Kidney (tissue), 14 donors: ENCODE data around the gene DDAH2. TPM values are rescaled to one million over a fixed set of nuclear protein-coding genes. Genes with fewer than 3 reads are reported as not detected.

Experiments used
- DNase-seq, 5 donors: peaks; one replicate each; pipeline ENCODE4 v3.0.0-alpha.2; 2013 to 2020
- FAIRE-seq: peaks from 2 replicates; lab custom pipeline; 2012; peaks lifted over from hg19 to GRCh38; lab: Jason Lieb, UNC
- H3K27ac ChIP-seq, 2 donors: one replicate each; pipeline ENCODE4 v1.7.0; 2013; ENCODE audit warnings: low read depth in 2 of 2, low read length in 2 of 2, inconsistent platforms in 1 of 2
- H3K27me3 ChIP-seq: one replicate; pipeline ENCODE4 v1.7.1; 2013; ENCODE audit warnings: low read length, inconsistent platforms; ENCODE audit not compliant: control insufficient read depth, insufficient read depth
- H3K36me3 ChIP-seq, 3 donors: one replicate each; pipeline versions ENCODE4 v1.7.0 to v1.7.1; 2013; ENCODE audit warnings: low read length in 3 of 3, control low read depth in 1 of 3, inconsistent platforms in 1 of 3; ENCODE audit not compliant: insufficient read depth in 3 of 3, control insufficient read depth in 2 of 3
- H3K4me1 ChIP-seq, 3 donors: one replicate each; pipeline versions ENCODE4 v1.7.0 to v1.7.1; 2013; ENCODE audit warnings: low read length in 3 of 3, inconsistent platforms in 1 of 3, low read depth in 1 of 3; ENCODE audit not compliant: control insufficient read depth in 2 of 3, insufficient read depth in 2 of 3
- H3K4me3 ChIP-seq, 3 donors: one replicate each; pipeline versions ENCODE4 v1.7.0 to v1.8.1; 2013; ENCODE audit warnings: low read length in 3 of 3, control low read depth in 1 of 3, inconsistent platforms in 1 of 3
- H3K9ac ChIP-seq, 3 donors: one replicate each; pipeline versions ENCODE4 v1.7.0 to v1.7.1; 2013; ENCODE audit warnings: low read length in 3 of 3, control low read depth in 1 of 3, inconsistent platforms in 1 of 3
- H3K9me3 ChIP-seq, 3 donors: one replicate each; pipeline versions ENCODE4 v1.7.0 to v1.7.1; 2013; ENCODE audit warnings: low read length in 3 of 3, control low read depth in 1 of 3, inconsistent platforms in 1 of 3; ENCODE audit not compliant: control insufficient read depth in 2 of 3, insufficient read depth in 1 of 3
- CTCF ChIP-seq: IDR thresholded peaks from 3 replicates; pipeline ENCODE4 v1.5.1; 2012; ENCODE audit warnings: mild to moderate bottlenecking, moderate library complexity, borderline replicate concordance; ENCODE audit not compliant: insufficient read depth; ENCODE audit errors: extremely low read depth
- intact Hi-C: fragments of 100-400 bp; cut with DNase I; formaldehyde crosslinking; loops from one replicate; pipeline ENCODE4 v1.11.1; 2022
- polyA plus RNA-seq: library from polyadenylated mRNA; stranded (reverse); fragments of 350-450 nt; fragmentation: Illumina TruSeq; extraction: RNeasy Lipid Tissue Mini Kit (QIAGEN cat#74804); gene quantifications from one replicate; pipeline ENCODE4 v1.2.3, GENCODE V29; 2014; ENCODE audit warnings: low read depth, low replicate concordance; ENCODE audit not compliant: insufficient read depth
- total RNA-seq: library from RNA; stranded (reverse); fragmentation: NEBNext Ultra II Directional; extraction: Animal tissue kit (Norgen Biotek cat#: 25700); gene quantifications from one replicate; pipeline ENCODE4 v1.2.1, GENCODE V29; 2021
- donor health status: control.
- donor health status: control.
- donor health status: control.
- donor health status: control.
- donor health status: control.
- donor health status: DM: yes; HTN: yes; CAD: no.
- donor health status: Normal renal cell carcinoma (clear cell type).

DDAH2 gene
- total and polyA plus RNA-seq, 2 donors from 2014 or later, result 98.9 to 147 TPM

GRCh38 chr6:31730631-31731086, 1.6 kb upstream of the DDAH2 start:
- Histone ChIP-seq H3K9ac (peak overlapping the region in 1 of 3 donors; percentile 2), H3K27ac (peak overlapping the region; percentile 99), H3K36me3 (peaks cover 7 to 52% (median 26%) of the 10 kb centered on the region in 3 donors), H3K9me3 (no peaks in the 10 kb centered on the region), H3K4me3 (peak overlapping the region in 1 of 3 donors; percentile 37), H3K27me3 (no peaks in the 10 kb centered on the region), H3K4me1 (peaks cover 0 to 19% (median 0%) of the 10 kb centered on the region in 3 donors)
- DNase-seq, result peak in 1 of 5 donors; percentile 55
- intact Hi-C loops, result no loop called here
- TF ChIP-seq CTCF, result no peak
- FAIRE-seq, result no peak

GRCh38 chr6:31729979-31730630, 1.0 kb upstream of the DDAH2 start:
- FAIRE-seq, result no peak
- Histone ChIP-seq H3K27ac (peak overlapping the region; percentile 99), H3K27me3 (no peaks in the 10 kb centered on the region), H3K9ac (peak overlapping the region; percentile 42 to 98 (median 92)), H3K9me3 (no peaks in the 10 kb centered on the region), H3K4me3 (peak overlapping the region; percentile 94 to 98 (median 95)), H3K36me3 (peaks cover 7 to 52% (median 26%) of the 10 kb centered on the region in 3 donors), H3K4me1 (peaks cover 0 to 19% (median 0%) of the 10 kb centered on the region in 3 donors)
- peak; percentile 95 to 98 (median 97) for DNase-seq
- intact Hi-C loops, result no loop called here
- no peak for TF ChIP-seq CTCF

- Histone ChIP-seq H3K9me3 (no peaks in the 10 kb centered on the region), H3K27ac (peak overlapping the region; percentile 99), H3K36me3 (peaks cover 7 to 52% (median 26%) of the 10 kb centered on the region in 3 donors), H3K4me1 (peaks cover 0 to 18% (median 0%) of the 10 kb centered on the region in 3 donors), H3K4me3 (peak overlapping the region; percentile 94 to 98 (median 95)), H3K9ac (peak overlapping the region; percentile 67 to 98 (median 92)), H3K27me3 (no peaks in the 10 kb centered on the region)
- FAIRE-seq (no peak), DNase-seq (peak; percentile 95 to 97 (median 97))
- TF ChIP-seq CTCF, result peak; percentile 72
- intact Hi-C loops, result no loop called here
These were observed 448 bp upstream of the DDAH2 start for GRCh38 chr6:31729515-31729978.
